Stimulated activated CD8-positive, alpha-beta memory T cell treated with anti-CD3 and anti-CD28 coated beads, Interleukin-2, amount 100 ng/mL, for 48 hours (primary cell): ENCODE data around the gene KCTD16.

Experiments
- DNase-seq, 2 donors: peaks; one replicate each; pipeline ENCODE4 v3.0.0-alpha.2; 2020; ENCODE audit warnings: low read depth in 2 of 2

Gene KCTD16

GRCh38 chr5:144166696-144167095, 4.0 kb upstream of the KCTD16 start:
- no peak for DNase-seq

- no peak for DNase-seq
Observed at GRCh38 chr5:144167998-144168397, 2.7 kb upstream of the KCTD16 start.

GRCh38 chr5:144169904-144170275, 783 bp upstream of the KCTD16 start:
- no peak for DNase-seq

- DNase-seq, result no peak
Observed at GRCh38 chr5:144173766-144174165, 3.1 kb downstream of the KCTD16 start.

- DNase-seq, result no peak
Observed at GRCh38 chr5:144177548-144177947, 6.9 kb downstream of the KCTD16 start.

- no peak for DNase-seq
Observed at GRCh38 chr5:144179226-144179625, 8.6 kb downstream of the KCTD16 start.

- DNase-seq, result no peak
Observed at GRCh38 chr5:144183254-144183889, 12.7 kb downstream of the KCTD16 start.

GRCh38 chr5:144187699-144188294, 17.1 kb downstream of the KCTD16 start:
- peak; percentile 35 to 37 for DNase-seq

GRCh38 chr5:144189800-144190429, 19.2 kb downstream of the KCTD16 start:
- DNase-seq, result peak; percentile 36 to 37

GRCh38 chr5:144191531-144191930, 20.9 kb downstream of the KCTD16 start:
- DNase-seq, result no peak

GRCh38 chr5:144191998-144192397, 21.3 kb downstream of the KCTD16 start:
- no peak for DNase-seq

- DNase-seq, result no peak
Observed at GRCh38 chr5:144192661-144193060, 22.0 kb downstream of the KCTD16 start.

GRCh38 chr5:144194144-144194543, 23.5 kb downstream of the KCTD16 start:
- no peak for DNase-seq

GRCh38 chr5:144195448-144195847, 24.8 kb downstream of the KCTD16 start:
- no peak for DNase-seq

GRCh38 chr5:144196612-144197011, 25.9 kb downstream of the KCTD16 start:
- DNase-seq, result no peak

- DNase-seq, result no peak
Observed at GRCh38 chr5:144198386-144198785, 27.7 kb downstream of the KCTD16 start.

GRCh38 chr5:144201588-144201987, 30.9 kb downstream of the KCTD16 start:
- DNase-seq, result no peak

GRCh38 chr5:144202072-144202471, 31.4 kb downstream of the KCTD16 start:
- no peak for DNase-seq

- no peak for DNase-seq
Observed at GRCh38 chr5:144202726-144203125, 32.1 kb downstream of the KCTD16 start.

GRCh38 chr5:144203750-144204596, 33.3 kb downstream of the KCTD16 start:
- no peak for DNase-seq

GRCh38 chr5:144205141-144205551, 34.5 kb downstream of the KCTD16 start:
- DNase-seq, result no peak

GRCh38 chr5:144206141-144206540, 35.5 kb downstream of the KCTD16 start:
- DNase-seq, result no peak
